RWPE1 (cell line): Measurements from ENCODE around the gene OPALIN.

ENCODE experiments used
- CTCF ChIA-PET: fragments of 350-600 bp; sonication (Branson Sonifier 250); formaldehyde crosslinking; extraction: SDS; loops from one replicate; lab custom pipeline; 2021; lab: Yijun Ruan, JAX
- POLR2A ChIA-PET: fragments of 400-600 bp; formaldehyde crosslinking; extraction: SDS; loops from one replicate; lab custom pipeline; 2020; ENCODE audit warnings: antibody characterized with exemption; ENCODE audit not compliant: low non-redundant PET; lab: Yijun Ruan, JAX
- DNase-seq: peaks from one replicate; pipeline ENCODE4 v3.0.0; 2012; ENCODE audit warnings: low spot score
- H3K27ac ChIP-seq: fragments of 450-650 bp; 2 replicates; pipeline ENCODE4 v1.5.1; 2017
- CTCF ChIP-seq: fragments of 450-650 bp; conservative IDR thresholded peaks from 2 replicates; pipeline ENCODE4 v1.5.1; 2017; ENCODE audit warnings: low read depth, mild to moderate bottlenecking

Gene OPALIN

DNA sequence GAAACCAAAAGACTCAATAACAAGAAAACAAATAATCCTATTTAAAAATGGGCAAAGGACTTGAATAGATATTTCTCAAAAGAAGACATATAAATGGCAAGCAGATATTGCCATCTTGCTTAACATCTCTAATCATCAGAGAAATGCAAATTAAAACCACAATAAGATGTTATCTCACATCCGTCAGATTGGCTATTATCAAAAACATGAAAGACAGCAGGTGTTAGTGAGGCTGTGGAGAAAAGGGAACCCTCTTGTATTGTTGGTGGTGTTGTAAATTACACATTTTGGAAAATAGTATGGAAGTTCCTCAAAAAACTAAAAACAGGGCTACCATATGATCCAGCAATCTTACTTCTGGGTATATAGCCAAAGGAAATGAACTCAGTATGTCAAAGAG is 25.7 kb downstream of the OPALIN start:
- TF ChIP-seq CTCF = no peak
- no peak for DNase-seq
- ChIA-PET CTCF (interaction anchor here (0.6 kb wide), 1 partner anchor 810 kb away, joined by 4 read pairs; no protein-coding TSS in a partner anchor), POLR2A (no interaction called here)
- H3K27ac ChIP-seq = no peak overlapping the region

DNA sequence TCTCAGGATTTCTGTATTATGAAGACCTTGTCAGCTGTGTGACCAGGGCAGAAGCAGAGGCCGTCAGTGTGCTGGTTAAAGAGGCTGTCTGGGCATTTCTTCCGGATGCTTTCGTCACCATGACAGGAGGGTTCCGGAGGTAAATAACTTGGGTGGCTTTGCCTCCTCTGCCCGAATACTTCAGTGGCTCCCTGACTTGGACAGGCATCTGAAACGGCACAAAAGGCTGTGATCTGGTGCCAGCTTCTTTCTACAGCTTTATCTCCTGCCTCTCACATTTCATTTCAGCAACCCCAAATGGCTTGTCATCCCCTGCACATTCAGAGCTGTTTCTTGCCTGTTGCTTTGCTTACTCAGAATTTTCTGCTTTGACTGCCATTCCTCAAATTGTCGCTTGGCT is 31.3 kb downstream of the OPALIN start:
- no peak for TF ChIP-seq CTCF
- H3K27ac ChIP-seq = no peak overlapping the region
- no peak for DNase-seq
- CTCF ChIA-PET = interaction anchor here (1.0 to 1.1 kb wide), 2 partner anchors 10 to 98 kb away, joined by 3 to 5 read pairs; no protein-coding TSS in a partner anchor
- POLR2A ChIA-PET = no interaction called here

- TF ChIP-seq CTCF = no peak
- no peak overlapping the region for H3K27ac ChIP-seq
- ChIA-PET POLR2A (no interaction called here), CTCF (no interaction called here)
- no peak for DNase-seq
These were observed 33.0 kb downstream of the OPALIN start for GRCh38 chr10:96325719-96326373.

GRCh38 chr10:96324447-96324846 is 34.4 kb downstream of the OPALIN start:
- TF ChIP-seq CTCF = no peak
- no peak for DNase-seq
- H3K27ac ChIP-seq = no peak overlapping the region
- POLR2A ChIA-PET = no interaction called here
- CTCF ChIA-PET = no interaction called here

DNA sequence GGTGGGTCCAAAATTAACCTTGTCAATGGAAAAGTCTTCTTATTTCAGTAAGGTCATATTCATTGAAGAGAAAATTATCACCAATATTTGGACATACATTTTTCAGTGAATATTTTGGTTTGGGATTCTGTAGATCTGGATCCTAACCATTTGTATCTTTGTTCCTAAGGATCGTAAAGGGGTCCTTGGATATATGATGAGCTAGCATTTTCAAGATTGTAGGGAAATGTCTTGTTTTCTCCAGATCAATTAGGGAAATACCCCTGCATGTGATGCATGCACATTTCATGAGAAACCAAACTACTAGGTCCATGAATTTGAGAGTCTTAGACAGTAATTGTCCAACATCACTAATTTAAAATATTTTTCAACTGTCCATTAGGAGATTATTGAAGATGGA is 36.5 kb downstream of the OPALIN start:
- no peak for DNase-seq
- CTCF ChIA-PET = no interaction called here
- no peak for TF ChIP-seq CTCF
- POLR2A ChIA-PET = no interaction called here
- no peak overlapping the region for H3K27ac ChIP-seq

DNA sequence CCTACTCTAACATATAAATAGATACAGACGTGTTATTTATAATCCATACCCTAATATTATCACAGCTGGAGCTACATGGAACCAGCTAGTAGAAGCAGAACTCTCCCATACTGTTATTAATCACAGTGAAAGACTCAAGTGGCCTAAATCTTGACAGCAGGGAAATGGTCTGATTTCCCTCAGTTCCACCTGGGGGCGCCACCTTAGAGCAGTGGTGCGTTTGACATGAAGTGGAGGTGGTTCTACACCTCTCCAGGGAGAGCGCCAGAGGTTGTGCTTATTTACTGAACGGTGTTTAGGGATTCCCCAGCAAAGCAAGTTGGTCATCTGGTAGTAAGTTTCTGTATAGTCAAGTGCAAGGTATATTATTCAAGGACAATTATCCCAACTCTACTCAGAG is 37.0 kb downstream of the OPALIN start:
- ChIA-PET POLR2A (no interaction called here), CTCF (no interaction called here)
- DNase-seq = no peak
- H3K27ac ChIP-seq = no peak overlapping the region
- no peak for TF ChIP-seq CTCF
